Activated CD4-positive, CD25-positive, alpha-beta regulatory T cell treated with anti-CD3 and anti-CD28 coated beads, Interleukin-2, amount 50 U/mL, for 72 hours (primary cell): ENCODE results near the gene CAPN15.

ENCODE experiments used
- DNase-seq: peaks from one replicate; pipeline ENCODE4 v3.0.0; 2021

CAPN15 gene

DNA sequence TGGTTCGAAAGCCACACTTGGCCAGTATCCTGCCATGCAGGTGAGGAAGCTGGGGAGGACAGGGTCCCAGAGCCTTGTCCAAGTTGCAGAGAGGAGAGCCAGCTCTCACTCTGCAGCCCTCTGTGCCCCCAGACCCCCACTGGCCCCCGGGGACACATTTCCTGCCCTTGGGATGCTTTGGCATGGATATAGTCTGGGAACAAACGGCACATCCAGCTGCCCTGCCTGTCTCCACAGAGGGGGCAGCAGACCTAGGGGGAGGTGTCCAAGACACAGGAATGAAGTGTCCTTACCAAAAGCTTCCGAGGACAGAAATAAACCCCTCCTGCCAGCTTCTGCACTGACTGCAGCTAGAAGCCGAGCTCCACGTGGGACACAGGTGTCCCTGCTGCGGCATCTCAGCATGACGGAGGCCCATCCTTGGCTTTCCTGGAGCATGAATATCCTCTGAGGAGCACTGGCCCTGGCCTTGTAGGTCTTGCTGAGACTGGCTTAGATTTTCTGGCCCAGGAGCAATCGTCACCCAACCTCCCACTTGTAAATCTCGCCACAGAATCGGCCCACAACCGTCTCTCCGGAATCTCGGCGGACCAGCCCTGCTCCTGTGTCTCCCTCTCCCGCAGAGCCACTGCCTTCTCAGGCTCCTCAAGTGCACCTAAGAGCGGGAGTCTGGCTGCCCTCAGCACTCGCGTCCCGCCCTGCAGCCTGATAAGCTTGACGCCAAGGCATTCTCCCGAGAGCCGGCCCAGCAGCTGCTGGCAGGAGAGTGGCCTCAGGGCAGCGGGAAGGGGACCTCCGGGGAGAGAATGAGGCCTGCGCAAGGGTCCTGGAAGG is 1.1 kb upstream of the CAPN15 start:
- no peak for DNase-seq

DNA sequence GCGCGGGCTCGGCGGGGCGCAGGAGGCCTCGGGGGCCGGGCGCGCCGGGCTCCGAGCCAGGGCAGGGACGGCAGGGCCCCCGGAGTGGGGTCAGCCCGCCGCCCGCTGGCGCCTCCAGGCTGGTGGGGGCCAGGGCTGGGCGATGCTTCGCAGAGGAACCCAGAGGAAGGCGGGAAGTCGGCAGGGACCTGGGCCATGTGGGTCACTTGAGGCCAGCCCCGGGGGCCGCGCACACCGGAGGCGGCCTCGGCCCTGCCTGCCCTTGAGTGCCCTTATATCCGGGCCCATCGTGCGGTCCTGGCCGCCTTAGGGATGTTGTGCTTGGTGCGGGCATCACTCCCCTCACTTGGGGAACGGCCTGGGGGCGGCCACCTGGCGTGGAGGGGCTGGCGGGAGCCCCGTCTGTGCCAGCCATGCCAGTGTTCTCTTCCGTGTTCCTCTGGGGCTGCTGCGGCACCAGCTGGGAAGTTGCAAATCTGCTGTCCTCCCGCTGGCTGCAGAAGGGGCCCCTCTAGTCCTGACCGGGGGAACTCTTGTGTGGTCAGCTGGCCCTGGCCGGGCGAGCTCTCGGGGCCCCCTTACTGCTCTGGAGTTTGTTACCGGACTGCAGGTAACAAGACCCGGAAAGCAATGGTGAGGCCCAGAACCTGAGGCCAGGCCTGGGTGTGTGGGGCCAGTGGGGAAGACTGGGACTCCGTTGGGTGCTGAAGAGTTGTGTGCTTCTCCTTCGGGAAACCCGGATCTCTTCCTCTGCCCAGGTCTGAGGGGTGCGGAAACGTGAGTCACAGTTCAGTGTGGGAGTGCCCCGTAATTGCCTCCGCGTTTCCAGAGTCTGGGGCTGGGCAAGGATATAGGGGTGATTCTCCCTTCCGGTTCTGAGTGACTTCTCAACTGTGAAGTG is 849 bp downstream of the CAPN15 start:
- peak; percentile 55 for DNase-seq

DNA sequence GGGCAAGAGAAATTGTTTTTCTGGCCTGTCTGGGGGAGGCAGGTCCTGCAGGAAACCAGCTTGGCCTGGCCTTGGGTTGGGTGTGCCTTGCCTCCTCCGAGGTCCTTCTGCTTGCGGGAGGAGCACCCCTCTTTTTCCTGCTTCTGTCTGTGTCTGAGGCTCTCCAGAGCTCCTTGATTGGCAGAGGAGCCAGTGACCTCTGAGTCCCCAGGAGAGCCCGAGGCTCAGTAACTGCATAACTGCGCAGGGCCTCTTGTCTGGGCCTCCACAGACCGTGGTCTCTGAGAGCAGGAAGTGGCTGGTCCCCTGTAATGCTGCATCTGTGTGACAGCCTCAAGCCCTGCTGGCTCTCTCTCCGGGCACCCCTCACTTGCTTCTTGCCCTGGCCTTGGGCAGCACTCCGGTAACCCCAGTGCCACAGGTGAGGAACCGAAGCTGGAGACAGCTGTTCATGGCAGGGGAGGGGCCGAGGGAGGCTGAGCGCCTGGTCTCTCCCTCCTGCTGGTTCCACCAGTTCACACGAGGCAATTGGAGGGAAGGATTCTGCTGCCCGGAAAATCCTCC is 1.6 kb downstream of the CAPN15 start:
- no peak for DNase-seq

DNA sequence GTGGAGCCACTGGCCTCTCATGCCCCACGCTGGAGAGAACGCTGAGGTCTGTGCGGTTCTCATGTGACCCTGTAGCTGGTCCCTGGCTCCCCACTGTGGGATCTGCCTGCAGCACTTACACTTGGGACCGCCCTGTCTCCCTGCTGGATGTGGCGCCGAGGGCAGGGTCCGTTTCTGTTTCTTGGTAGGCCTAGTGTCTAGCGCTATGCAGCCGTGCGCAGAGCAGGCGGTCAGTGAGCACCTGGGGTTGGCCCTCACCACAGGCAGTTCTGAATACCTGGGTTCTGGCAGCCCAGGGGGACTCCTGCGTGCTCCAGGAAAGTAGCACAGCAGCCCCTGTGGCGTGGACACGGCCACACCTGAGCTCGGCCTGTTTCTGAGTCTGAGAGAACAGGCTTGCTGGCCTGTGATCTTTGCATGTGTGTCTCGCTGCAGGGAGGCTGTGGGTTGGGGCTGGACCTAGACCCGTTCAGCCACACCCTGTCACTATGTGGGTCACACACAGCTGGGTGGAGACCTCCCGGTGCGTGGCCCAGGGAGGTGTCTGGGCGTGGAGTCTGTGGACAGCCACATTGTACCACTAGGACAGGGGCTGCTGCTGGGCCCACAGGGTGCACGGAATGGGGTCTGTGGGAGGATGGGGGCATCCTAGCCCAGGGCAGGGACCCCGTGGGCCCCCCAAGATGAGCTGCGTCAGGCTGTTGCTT is 2.8 kb downstream of the CAPN15 start:
- DNase-seq, result no peak

DNA sequence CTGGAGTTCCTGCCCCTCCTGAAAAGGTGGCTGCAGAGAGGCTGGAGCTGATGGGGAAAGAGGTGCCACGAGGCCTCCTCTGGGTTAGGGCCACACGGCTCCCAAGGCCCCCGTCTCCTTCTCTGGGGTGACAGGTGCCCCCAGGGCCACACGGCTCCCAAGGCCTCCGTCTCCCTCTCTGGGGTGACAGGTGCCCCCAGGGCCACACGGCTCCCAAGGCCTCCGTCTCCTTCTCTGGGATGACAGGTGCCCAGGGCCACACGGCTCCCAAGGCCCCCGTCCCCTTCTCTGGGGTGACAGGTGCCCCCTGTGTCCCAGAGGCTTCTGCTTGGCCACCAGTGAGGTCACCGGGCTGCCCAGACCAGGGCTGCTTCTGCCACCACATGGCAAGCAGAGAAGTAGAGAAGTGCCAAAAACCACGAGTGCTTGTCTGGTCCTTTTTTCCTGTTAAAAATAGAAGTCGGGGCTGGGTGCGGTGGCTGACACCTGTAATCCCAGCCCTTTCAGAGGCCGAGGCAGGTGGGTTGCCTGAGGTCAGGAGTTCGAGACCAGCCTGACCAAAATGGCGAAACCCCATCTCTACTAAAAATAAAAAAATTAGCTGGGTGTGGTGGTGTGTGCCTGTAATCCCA is 4.1 kb downstream of the CAPN15 start:
- no peak for DNase-seq

DNA sequence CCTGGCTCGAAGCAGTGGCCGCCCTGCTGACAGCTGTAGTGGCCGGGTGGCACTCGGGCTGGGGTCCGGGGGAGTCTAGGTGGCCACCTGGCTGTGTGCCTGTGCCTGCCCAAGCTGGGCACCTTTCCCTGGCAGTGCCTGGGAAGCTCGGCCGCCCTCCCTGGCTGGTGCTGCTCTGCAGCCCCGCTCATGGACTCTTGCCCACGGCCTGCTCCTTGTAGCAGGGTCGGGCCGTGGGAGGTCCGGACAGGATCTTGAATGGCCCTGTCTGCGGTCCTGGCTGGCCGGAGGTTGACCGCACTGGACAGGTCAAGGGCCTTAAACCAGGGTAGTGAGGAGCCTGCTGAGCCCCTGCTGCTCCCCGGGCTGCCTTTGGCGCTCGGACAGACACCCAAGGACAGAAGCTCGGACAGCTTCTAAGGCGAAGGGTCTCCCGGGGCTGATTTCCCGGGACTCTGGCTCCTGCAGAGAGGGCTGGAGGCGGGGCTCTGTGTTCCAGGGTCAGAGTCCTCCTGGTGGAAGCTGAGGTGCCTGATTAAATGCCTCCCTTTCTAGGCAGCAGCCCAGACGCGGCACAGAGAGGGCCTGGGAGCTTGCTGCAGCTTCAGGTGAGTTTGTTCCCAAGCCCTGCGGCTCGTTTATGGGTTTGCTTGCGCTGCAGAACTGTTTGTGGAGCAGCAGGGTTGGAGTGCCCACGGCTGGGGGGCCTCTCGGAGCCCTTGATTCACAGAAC is 6.0 kb downstream of the CAPN15 start:
- no peak for DNase-seq

DNA sequence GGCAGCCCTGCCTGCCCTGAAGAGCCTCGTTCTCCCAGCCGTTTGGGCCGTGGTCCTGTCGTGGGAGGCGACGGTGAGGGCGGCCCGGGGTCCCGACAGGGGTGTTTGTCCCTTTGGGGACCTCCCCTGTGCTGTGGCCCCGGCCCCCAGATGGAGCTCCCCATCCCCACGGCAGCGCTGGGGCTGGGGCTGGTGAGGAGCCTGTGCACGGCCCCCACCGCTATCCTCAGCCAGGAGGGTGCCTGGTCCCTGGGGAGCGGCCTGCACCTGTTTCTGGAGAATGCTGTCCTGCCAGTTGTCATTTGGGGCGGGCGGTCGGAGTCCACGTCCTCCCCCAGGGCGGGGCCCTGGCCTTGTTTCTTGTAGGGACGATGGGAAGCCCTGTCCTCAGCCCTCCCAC is 6.6 kb downstream of the CAPN15 start:
- DNase-seq, result no peak

DNA sequence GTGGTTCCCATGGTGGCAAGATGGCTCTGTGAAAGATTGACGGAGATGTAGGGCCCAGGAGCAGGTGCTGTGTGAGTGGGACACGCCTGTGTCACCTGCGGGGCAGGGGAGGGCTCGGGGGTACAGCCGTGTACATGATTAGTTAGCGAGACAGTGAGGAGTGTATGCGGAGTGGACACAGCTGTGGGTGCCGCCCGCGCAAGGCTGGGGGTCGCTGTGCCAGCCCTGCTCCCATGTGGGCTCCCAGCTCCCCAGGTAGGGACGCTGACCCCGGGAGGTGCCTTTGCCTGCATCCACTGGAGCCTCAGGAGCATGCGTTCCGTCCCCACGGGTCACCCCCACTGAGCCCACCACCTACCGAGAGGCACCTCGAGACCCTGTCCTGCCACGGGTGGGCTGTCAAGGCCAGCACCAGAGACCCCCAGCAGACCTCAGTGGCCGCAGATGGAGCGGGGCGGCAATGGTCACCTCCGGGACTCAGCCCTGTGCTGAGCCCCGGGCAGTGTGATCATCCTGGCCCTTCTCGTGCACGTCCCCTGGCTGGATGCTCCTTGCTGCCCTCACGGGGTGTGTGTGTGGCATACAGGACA is 7.4 kb downstream of the CAPN15 start:
- no peak for DNase-seq

DNA sequence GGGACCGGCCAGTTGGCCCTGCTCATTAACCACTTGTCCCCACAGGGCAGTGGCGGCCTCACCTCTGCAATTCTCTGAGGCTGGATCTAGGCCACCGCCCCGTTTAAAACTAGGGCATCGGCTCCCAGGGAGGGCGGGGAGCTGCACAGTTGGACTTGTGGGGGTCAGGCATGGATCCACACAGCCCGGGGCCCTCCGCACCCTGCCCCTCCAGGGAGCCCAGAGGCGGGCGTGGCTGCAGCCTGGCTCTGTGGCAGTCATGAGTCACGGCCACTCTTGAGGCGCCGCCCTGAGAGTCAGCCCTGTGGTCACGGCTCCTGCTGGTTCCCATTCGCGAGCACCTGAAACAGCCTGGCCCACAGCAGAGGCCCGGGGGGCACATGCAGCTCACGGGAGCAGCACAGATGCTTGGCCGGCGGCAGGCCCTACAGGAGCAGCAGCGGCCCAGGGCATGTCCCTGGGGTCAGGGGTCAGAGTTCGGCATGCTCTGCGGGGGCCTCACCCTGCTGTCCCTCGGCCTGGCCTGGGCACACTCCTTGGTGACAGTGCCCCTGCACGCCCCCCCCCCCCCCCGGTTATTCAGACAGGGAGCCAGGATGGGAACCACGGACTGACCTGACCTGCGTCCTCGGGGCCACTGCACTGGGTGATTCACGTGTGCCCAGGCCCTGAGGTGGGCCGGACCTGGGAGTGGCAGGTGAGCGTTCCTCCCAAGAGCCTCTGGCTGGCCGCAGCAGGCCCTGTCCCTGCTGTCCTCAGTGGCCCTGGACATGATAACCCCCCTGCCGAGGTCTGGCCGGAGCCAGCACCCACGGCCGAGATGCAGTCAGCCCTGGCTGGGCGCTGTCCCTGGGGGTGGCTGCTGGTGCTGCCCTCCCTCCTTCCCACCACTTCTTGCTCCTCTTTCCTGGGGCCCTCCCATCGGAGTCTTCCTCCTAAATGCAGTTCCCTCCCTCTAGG is 8.2 kb downstream of the CAPN15 start:
- DNase-seq, result no peak

DNA sequence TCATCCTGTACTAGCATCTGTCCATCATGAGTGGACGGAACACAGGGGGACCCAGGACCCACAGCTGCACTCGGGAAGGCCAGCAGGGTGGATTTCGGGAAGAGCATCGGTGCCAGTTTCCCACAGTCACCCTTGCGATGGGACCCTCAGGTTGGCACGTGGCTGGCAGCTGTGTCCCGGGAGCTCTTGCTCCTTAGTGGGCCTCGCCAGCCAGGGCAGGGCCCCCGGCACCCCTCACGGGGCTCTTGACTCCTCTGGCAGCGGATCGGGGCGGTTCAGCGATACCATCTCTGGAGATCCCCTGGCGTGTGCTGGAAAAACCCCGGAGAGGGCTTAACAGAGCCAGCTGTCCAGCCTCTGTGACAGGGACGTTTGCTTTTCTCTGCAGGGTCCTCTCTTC is 9.2 kb downstream of the CAPN15 start:
- DNase-seq, result no peak

DNA sequence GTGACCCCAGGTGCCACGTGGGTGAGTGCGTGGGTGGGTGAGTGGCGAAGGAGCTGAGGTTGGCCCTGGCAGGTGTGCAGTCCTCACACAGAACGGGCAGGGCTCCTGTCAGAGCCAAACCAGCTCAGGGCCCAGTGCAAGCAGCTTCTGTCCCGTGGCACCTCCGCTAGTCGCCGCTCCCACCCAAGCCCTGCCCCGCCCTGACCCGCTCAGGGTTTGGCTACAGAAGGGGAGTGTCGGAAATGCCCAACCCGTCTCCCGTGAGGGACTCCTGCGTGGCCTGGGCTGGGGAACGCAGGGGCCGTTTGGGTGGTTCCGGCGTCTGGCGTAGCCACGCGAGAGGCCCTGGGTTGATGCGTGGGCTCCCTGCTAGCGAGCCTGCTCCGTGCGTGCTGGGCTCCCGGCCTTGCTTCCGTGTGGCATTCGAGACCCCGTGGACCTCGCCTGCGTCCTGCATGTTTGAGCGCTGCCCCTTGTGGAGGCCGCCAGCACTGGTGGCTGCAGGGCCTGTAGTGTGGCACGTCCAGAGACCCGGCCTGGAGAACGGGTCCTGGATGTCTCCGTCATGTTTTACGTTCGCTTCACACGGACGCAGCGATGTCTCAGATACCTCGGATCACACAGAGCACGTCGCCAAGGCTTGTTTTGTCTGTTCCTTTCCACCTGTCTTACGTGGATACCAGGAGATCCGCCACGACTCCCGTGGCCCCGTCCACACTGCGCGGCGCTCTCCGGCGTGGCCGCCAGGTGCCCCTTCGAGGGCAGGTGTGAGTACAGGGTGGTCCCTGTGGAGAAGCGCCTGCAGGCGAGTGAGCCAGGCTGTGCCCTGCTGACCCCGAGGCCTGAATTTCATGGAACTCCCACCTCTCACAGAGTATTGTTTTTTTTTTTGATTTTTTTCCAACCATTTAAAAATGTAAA is 10.2 kb downstream of the CAPN15 start:
- no peak for DNase-seq

DNA sequence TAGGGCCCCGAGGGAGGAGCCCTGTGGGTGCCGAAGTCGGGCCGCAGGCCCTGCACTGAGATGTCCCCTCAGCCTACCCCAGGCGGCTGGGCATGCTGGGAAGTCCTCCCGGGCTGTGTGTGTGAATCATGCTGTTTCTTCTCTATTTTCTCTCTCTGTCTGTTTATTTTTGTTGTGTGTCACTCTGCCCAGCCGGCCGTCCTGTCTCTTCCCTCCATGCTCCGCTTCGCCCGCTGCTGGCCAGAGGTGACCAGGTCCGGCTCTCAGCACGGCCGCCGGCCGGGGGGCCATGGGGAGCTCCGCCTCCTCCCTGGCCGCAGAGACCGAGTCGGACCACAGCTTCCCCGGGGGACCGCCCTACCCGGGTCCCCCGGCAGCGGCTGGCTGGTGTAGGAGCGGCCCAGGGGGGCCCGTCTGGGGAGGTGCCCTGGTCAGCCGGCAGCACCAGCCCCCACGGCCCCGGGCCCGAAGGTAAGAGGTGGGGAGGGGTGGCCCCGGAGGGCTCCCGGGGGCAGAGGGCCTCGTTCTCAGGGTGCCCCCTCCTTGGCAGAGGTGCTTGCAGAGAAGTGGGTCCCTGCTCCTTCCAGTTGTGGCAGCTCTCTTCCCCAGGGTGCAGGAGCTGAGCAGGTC is 12.5 kb downstream of the CAPN15 start:
- no peak for DNase-seq

DNA sequence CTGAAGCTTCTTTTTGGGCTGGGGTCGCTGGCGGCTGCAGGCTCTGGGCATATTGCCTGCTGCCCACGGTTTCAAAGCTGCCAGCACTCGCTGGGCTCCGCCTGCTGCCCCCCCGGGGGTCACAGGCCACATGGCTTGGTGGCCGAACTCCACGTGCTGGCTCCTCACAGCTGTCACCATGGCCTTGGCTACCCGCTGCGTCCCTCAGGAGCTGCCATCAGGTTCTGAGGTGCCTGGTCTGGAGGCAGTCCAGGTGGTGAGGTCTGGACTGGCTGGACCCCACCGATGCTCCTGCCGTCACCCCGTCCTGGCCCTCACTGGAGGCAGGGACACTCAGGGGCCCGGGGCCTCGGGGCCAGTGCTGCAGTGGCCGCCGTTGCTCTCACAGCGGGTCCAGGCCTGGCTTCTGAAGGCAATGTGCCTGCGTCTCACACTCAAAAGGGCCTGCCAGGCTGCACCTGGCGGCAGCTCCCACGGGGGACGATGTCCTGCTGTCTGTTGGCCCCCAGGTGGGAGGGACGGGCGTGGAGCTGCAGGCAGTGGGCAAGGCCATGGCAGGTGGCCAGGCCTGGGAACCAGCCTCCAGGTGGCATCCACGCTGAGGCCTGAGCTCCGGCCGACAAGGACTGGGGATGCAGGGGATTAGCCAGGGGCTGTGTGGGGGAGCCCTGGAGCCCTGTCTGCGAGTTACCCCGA is 13.3 kb downstream of the CAPN15 start:
- no peak for DNase-seq

DNA sequence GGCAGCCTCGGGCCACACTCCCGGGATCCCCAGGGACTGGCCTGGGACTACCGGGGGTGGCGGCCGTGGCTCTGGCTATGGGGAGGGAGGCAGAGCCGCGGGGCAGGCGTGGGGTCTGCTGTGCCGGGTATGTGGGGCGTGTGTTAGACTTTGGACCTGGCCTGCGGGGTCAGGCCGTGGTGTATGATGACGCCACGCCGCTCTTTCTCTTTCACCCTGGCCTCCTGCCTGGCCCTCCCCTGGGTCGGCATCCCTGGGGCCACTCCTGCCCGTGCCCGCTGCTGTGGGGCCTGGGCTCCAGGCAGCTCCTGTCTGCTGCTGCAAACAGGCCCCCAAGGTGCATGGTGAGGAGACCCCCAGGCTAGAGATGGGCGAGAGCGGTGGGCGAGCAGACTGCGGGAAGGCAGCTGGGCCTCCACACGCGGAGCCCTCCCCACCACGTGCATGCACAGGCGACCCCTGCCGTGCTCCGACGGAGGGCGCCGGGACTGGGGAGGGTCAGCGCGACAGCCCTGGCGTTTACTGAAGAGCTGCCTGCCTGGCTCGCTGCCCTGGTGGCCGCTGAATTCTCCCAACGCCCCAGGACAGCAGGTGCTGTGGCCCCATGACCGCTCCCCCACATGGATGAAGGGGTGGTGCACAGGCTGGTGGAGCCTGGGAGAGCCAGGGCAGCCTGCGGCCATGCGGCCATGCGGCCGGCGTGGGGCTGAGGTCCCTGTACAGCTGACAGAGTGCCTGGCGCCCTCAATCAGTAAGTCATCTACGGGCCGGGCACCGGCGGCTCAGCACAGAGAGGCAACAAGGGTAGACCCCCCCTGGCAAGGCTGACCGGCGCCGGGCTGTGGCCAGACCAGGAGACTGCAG is 16.0 kb downstream of the CAPN15 start:
- no peak for DNase-seq

DNA sequence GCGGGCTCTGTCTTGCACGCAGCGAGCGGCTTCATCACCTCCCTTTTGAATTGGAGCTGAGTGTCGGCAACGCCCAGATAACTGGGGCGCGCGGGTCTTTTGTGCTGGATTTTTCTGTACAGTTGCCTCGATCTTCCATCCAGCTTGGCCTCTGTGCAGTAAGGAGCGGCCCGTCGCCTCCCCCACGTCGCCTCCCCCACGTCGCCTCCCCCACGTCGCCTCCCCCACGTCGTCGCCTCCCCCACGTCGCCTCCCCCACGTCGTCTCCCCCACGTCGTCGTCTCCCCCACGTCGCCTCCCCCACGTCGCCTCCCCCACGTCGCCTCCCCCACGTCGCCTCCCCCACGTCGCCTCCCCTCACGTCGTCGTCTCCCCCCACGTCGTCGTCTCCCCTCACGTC is 17.0 kb downstream of the CAPN15 start:
- no peak for DNase-seq

DNA sequence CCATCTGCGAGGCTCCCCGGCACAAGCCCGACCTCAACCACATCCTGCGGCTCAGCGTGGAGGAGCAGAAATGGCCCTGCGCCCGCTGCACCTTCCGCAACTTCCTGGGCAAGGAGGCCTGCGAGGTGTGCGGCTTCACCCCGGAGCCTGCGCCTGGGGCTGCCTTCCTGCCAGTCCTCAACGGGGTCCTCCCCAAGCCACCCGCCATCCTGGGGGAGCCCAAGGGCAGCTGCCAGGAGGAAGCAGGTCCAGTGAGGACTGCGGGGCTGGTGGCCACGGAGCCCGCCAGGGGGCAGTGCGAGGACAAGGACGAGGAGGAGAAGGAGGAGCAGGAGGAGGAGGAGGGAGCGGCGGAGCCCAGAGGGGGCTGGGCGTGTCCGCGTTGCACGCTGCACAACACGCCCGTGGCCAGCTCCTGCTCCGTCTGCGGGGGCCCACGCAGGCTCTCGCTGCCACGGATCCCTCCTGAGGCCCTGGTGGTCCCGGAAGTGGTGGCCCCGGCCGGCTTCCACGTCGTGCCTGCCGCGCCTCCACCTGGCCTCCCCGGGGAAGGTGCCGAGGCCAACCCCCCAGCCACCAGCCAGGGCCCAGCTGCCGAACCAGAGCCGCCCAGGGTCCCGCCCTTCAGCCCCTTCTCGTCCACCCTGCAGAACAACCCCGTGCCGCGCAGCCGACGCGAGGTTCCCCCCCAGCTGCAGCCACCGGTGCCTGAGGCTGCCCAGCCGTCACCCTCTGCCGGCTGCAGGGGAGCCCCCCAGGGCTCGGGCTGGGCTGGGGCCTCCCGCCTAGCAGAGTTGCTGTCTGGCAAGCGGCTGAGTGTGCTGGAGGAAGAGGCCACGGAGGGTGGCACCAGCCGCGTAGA is 19.6 kb downstream of the CAPN15 start:
- DNase-seq, result peak; percentile 49
